GM21717 (cell line): ENCODE measurements around the gene COL7A1.

Source experiments
- ATAC-seq: cut with Tn5 transposase; IDR thresholded peaks from one replicate; pipeline ENCODE4 v1.9.1; 2021; ENCODE audit warnings: mild to moderate bottlenecking, moderate library complexity; ENCODE audit not compliant: unreplicated experiment

The COL7A1 gene

DNA sequence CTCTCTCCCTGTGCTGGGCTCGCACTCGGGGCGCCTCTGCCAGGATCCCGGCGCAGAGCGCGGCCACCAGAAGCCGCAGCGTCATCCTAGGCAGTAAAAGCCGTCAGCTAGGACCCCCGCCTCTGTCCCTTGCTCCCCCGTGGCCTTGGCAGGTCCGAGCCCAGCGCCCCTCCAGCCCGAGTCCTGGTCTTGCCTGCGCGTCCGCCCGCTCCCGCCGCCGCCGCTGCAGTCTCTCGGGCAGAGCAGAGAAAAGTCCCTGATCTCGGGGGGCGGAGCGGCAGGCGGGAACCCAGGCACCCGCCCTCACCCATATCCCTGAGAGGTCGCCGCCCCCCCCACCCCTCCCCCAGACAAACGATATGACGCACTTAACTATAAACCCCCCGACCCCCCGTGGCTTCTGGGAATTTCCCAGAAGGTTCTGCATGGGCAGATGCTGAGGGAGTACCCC lies at the start of gene COL7A1:
Gene COL7A1 (minus strand): TSS at position 255 of the 451 bp plus-strand sequence. CDS start 170 bp downstream, at position 85.
- ATAC-seq: no peak

DNA sequence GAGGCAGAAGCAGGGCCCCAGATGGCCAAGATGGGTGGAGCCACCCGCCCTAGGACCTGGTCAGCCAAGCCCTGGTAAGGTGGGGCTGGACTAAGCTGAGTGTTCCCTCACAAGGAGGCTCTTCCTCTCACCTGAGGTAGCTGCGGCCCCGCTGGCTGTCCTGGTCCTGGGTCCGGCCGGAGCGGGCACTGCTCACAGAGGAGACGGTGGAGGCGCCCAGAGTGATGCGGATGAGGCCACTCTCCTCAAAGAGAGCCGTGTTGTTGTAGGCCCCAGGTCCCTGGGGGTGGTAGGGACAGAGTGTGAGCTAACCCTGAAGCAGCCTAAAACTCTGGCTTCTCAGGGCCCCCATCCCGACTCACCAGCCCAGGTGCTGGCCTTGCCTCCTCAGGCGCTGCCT lies 47.5 kb upstream of the COL7A1 start:
- ATAC-seq: no peak

DNA sequence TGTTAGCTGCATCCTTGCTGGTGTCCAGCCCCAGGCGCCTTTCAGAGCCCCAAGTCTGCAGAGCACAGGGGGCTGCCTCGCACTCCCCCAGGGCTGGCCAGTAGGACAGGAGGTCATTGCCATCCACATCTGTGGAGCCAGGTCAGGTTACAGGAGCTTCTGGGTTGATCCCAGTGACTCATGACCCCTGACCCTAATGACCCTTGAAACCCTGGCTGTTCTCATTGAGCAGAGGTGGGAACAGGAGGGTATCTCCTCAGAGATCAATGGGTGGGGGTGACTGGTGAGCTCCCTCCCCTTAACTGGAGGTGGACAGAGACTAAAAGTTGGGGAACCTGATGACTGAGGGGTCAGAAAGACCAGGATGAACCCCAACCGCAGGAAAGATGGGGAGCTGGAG lies 46.3 kb upstream of the COL7A1 start:
- ATAC-seq: no peak

DNA sequence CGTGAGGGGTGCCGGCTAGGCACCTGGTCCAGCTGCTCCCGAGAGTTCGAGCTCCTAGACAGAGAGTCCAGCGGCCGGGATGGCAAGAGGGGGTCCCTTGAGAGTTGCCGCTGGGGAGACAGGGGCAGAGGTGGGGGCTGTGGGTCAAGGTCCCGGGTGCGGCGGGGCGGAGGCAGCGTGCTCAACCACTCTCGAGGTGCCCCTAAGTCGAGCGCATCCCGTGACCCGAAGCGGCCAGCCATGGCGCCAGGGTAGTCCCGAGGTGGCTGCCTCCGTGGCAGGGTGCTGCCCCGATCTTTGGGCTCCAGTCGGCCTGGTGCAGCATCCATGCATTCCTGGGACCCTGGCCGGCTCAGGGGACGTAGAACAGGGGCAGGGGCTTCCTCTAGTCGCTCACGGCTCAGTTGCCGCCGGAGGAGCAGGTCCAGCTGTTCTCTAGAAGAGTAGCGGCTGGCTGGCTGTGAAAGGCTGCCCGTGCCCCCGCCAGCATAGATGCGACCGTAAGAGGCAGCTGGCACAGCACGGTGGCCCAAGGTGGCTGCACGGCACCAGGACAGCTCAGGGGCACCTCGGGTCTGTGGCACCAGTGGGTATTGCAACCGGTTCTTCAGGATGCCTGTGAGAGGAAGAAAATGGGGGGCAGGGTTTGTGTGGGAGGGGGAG lies 44.9 kb upstream of the COL7A1 start:
- ATAC-seq: no peak

- no peak for ATAC-seq
Measured at GRCh38 chr3:48637305-48637704, 42.2 kb upstream of the COL7A1 start.

DNA sequence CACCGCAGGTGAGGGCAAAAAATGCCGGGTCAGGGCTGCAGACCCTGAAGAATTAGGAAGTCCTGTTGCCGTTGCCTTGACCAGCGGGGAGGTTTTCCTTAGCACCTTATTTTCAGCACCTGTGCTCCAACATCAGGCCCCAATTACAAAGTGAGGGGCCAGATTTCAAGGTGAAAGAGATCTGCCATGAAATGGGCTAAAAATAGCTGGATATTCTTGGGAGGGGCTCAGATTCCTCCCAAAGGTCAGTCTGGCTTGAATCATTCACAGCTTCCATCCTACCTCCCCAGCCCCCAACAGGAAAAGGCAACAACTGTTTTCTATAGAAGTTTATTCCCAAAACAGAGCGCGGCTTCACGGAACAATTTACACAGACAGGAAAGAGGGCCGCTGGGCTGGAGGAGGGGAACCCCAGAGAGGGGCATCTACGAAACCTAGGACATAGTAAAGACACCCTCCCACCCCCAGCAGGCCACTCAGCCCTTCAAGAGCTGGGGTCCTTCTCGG lies 41.1 kb upstream of the COL7A1 start:
- no peak for ATAC-seq

DNA sequence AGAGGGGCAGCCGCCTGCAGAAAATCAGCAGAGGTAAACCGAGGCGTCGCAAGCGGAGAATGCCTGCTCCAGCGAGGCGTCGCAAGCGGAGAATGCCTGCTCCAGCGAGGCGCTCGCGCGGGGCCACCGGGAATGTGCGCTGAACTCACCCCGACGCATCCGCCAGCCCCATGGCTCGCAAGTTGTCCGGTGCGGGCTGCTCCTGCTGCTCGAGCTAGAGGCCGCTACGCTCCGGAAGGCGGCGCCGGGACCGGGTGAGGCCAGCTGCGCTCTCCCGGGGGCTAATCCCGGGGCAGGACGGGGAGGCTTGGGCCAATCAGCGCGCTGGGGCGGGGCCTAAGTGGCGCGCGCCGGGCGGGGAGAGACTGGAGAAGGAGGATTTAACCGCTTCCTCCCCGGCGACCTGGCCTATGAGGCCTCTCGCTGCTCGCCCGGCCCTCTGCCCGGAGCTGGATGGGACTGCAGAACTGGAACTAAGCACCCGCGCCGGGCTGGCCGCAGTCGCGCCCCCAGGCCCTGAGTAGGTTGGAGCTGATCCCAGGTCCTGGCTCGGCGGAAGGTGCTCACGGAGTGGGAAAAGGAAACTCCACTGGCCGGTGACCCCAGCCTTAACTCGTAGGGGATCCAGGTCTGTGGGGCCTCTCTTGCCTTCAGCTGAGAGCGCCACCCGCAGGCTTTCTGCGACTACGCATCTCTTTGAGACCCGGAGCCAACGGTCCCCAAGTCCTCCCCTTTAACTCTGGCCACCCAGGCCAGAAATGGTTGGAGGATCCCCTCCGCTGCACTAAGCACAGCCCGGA lies 40.3 kb upstream of the COL7A1 start, which contains the start of gene SLC26A6:
Gene SLC26A6 (minus strand): TSS at position 240 of the 800 bp plus-strand sequence. CDS start 68 bp downstream, at position 172.
- ATAC-seq: peak; percentile 84

- ATAC-seq: no peak
Measured at GRCh38 chr3:48634661-48635221, 39.6 kb upstream of the COL7A1 start.

GRCh38 chr3:48633743-48634142 lies 38.6 kb upstream of the COL7A1 start:
- no peak for ATAC-seq

- ATAC-seq: no peak
Measured at GRCh38 chr3:48633256-48633655, 38.1 kb upstream of the COL7A1 start.

DNA sequence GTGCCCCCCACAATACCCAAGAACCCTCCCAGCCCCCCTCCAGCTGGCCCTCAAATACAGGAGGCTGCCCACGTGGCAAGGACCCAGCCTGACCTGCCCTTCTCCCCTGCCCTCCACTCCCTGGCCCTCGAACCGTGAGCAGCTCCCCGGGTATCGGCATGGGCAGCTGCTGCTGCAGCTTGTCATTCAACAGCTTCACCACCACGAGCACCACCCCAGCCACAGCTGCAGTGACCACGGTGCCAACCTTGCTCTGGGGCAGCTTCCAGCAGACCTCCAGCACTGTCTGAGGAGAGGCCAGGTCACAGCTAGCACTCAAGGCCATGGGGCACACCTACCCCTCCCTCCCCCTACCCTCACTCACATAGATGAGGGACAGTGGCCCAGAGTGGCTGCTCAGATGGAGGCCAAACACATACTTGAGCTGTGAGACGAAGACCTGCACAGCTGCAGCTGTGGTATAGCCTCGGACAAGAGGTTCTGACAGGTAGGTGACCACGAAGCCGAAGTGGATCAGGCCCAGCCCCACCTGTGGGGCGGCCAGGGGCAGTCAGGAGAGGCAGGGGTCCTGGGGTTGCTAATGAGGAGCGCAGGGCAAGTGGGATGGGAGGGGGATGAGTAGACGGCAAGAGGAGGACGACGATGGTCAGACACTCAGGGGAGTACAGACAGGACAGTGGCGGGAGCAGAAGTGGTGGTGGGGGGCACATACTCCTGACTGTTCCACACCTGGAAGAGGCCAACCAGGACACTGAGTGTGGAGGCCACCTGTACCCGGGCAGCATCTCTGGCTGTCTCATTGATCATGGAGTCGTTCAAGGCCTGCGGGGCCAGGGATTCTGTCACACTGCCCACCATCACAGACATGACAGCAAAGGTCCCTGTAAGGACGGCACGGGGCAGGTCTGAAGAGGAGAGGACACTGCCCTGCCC lies 36.7 kb upstream of the COL7A1 start:
- ATAC-seq: no peak

DNA sequence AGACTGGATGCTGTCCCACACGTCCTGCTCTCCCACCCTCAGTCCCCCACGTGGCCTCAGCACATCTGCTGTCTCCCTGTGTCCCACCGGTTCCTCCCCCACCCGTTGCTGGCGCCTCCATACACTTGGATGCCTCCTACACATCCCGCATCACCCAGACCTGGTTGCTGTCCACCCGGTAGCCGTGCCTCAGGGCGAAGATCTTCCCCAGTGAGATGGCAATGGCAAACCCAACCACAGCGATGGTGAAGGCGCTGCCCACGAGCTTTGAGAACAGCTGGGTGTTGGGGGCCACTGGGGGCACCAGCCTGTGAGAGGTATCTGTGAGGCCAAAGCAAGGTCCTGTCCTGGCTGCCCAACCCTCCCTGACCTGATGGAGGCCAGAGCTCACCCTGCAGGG lies 35.7 kb upstream of the COL7A1 start:
- no peak for ATAC-seq

DNA sequence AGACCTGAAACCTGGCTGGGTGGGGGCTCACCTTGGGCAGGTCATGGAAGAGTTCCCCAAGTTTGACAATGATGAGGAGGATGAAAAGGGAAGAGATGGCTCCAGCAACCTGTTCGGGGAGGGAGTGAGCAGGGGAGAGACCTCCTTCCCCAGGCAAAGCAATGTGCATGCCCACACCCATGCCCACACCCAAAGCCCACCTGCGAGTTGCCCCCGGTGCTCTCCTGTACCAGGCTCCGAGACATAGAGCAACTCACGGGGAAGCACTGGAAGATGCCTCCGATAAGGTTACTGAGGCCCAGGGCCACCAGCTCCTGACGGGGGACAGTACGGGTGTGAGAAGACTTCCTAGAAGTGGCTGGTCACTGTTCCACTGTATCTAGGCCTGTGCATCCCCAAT lies 35.3 kb upstream of the COL7A1 start:
- no peak for ATAC-seq

GRCh38 chr3:48629894-48630293 lies 34.8 kb upstream of the COL7A1 start:
- ATAC-seq: no peak

- ATAC-seq: no peak
Measured at GRCh38 chr3:48628277-48629017, 33.3 kb upstream of the COL7A1 start.

DNA sequence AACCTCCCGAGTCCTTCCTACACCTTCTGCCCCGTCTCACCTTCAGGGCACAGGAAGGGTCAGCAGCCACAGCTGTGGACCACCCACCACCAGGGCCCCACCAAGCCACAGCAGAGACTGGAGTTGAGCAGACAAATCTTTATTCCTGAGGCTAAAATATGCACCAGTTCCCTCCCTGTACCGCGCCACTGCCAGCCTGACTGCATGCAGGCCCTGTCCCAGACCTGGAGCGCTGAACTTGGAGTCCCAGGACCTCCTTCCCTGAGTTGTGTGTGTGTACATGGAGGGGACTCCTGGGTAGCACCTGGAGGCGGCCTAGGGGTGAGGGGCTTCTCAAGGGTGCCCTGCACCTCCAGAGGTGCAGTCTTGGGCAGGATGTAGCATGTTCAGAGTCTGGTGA lies 30.5 kb upstream of the COL7A1 start:
- no peak for ATAC-seq

GRCh38 chr3:48624767-48625166 lies 29.6 kb upstream of the COL7A1 start:
- ATAC-seq: no peak

GRCh38 chr3:48623851-48624547 lies 28.9 kb upstream of the COL7A1 start:
- ATAC-seq: no peak

DNA sequence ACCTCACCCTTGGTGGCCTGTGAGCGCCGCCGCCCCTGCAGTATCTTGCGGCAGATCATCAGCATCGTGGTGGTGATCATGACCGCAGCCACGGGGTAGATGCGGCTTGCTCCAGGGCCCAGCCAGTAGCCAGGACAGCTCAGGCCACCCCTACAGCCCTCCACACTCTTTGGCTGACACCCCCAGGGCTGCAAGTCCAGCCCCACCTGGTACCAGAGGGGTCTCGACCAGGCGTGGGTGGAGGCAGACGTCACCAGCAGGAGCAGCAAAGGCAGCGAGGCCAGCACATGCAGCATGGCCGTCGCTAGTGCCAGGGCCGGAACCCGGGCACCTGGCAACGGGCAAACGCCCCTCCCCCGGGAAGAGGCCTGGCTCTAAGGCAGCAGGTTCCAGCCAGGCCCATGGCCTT lies 26.3 kb upstream of the COL7A1 start, which contains the start of gene TMEM89:
Gene TMEM89 (minus strand): TSS at position 309 of the 409 bp plus-strand sequence. CDS start 13 bp downstream, at position 296.
- ATAC-seq: no peak
